Measurements from ENCODE around the gene CRIM1. TPM values are rescaled to one million over a fixed set of nuclear protein-coding genes. Genes with fewer than 3 reads are reported as not detected.

Gene CRIM1
- total and polyA plus RNA-seq, 2 experiments from 2014 or later: 10.5 to 36.4 TPM

DNA sequence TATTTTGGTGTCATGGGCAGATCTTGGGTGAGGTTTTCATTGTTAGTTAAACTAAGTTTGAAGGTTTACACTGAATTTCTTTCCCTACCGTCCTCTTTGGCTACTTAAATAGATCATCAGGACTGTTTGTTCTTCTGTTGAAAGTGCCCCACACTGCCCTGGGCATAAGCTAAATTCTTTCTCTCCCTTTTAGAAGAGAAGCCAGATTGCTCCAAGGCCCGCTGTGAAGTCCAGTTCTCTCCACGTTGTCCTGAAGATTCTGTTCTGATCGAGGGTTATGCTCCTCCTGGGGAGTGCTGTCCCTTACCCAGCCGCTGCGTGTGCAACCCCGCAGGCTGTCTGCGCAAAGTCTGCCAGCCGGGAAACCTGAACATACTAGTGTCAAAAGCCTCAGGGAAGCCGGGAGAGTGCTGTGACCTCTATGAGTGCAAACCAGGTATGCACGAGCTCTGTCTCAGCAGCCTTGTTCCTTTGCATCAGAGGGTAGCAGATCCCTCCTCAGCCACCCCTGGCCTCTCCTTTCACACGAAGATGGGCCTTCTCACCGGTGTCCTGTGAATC, 85.6 kb downstream of the CRIM1 start (continued):
- TF ChIP-seq REST (IDR thresholded peaks at IDR 0.05; ENCODE audit: unreplicated experiment) (no peak), ZNF331 (CRISPR knock-in tag; IDR thresholded peaks at IDR 0.05; ENCODE audit: low read depth) (no peak), STAT1 (IDR thresholded peaks at IDR 0.05; ENCODE audit: unreplicated experiment) (no peak)

GRCh38 chr2:36441816-36442215, 86.2 kb downstream of the CRIM1 start:
- Histone ChIP-seq H2AFZ (no peak overlapping the region), H3K4me3 (no peak overlapping the region), H3K27me3 (ENCODE audit: insufficient read depth) (no peaks in the 10 kb centered on the region), H4K20me1 (replicated peaks; ENCODE audit: insufficient read depth) (peaks cover 26% of the 10 kb centered on the region), H3K27ac (ENCODE audit: low read depth) (no peak overlapping the region), H3K36me3 (ENCODE audit: insufficient read depth) (0 out of 2 replicates have a peak, but pooled peaks cover 7% of the 10 kb centered on the region), H3F3A (replicated peaks; ENCODE audit: low read depth) (no peaks in the 10 kb centered on the region), H3K79me2 (replicated peaks; ENCODE audit: insufficient read depth) (peaks cover 45% of the 10 kb centered on the region), H3K4me2 (no peak overlapping the region), H3K9me2 (ENCODE audit: insufficient read depth) (peaks cover 3% of the 10 kb centered on the region; the same call in 1 of the 2 replicates), H3K4me1 (ENCODE audit: insufficient read depth) (peaks cover 7% of the 10 kb centered on the region; the same call in 1 of the 2 replicates)
- H3K36me3 Mint-ChIP-seq (ENCODE audit: low read depth): peaks cover 51% of the 10 kb centered on the region
- peaks cover 17% of the 10 kb centered on the region for H3K4me1 Mint-ChIP-seq
- no peak overlapping the region for H3K4me3 Mint-ChIP-seq
- no peak for DNase-seq (ENCODE audit: low spot score)
- peaks cover 4% of the 10 kb centered on the region for H3K27me3 Mint-ChIP-seq (ENCODE audit: insufficient read depth, low read depth, poor library complexity)
- no peak for ATAC-seq
- no peaks in the 10 kb centered on the region for H3K9me3 Mint-ChIP-seq
- H3K27ac Mint-ChIP-seq: peak overlapping the region; percentile 7; the same call in 1 of the 2 replicates
- TF ChIP-seq ZNF114 (CRISPR knock-in tag; IDR thresholded peaks at IDR 0.05) (no peak), NANOG (IDR thresholded peaks at IDR 0.05; ENCODE audit: borderline replicate concordance) (no peak), ZNF331 (CRISPR knock-in tag; IDR thresholded peaks at IDR 0.05; ENCODE audit: low read depth) (no peak), EZH2phosphoT487 (IDR thresholded peaks at IDR 0.05; ENCODE audit: unreplicated experiment) (no peak), CREB1 (CRISPR knock-in tag; IDR thresholded peaks at IDR 0.05; ENCODE audit: low read depth) (no peak), STAT1 (IDR thresholded peaks at IDR 0.05; ENCODE audit: unreplicated experiment) (no peak), JUNB (IDR thresholded peaks at IDR 0.05; ENCODE audit: unreplicated experiment) (no peak), REST (IDR thresholded peaks at IDR 0.05; ENCODE audit: unreplicated experiment) (no peak), POLR2AphosphoS5 (IDR thresholded peaks at IDR 0.05; ENCODE audit: low read depth) (no peak), EZH2 (IDR thresholded peaks at IDR 0.05; ENCODE audit: low read depth, unreplicated experiment) (no peak), CTCF (conservative IDR thresholded peaks at IDR 0.05; ENCODE audit: low read depth in 2 of 2) (no peak)
- TF ChIP-seq, protein P1, sequence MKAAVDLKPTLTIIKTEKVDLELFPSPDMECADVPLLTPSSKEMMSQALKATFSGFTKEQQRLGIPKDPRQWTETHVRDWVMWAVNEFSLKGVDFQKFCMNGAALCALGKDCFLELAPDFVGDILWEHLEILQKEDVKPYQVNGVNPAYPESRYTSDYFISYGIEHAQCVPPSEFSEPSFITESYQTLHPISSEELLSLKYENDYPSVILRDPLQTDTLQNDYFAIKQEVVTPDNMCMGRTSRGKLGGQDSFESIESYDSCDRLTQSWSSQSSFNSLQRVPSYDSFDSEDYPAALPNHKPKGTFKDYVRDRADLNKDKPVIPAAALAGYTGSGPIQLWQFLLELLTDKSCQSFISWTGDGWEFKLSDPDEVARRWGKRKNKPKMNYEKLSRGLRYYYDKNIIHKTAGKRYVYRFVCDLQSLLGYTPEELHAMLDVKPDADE (IDR thresholded peaks at IDR 0.05): no peak
